Body of pancreas (tissue), 4 donors: Measurements from ENCODE around the gene TSHZ2. TPM values are rescaled to one million over a fixed set of nuclear protein-coding genes. Genes with fewer than 3 reads are reported as not detected.

Experiments used
- ATAC-seq: fragments of 150-250 bp; one replicate; pipeline ENCODE4 v1.9.1; 2016
- DNase-seq, 4 donors: peaks; one replicate each; pipeline ENCODE4 v3.0.0-alpha.2; 2019
- H3K27ac ChIP-seq, 4 donors: fragments of 200-600 bp; sonication (generic); 1 replicate in 3 of 4; 2 replicates in 1 of 4; pipeline versions ENCODE4 v1.5.1 to v1.6.1; 2016 to 2019; ENCODE audit warnings: mild to moderate bottlenecking in 1 of 4, mixed read lengths in 1 of 4, moderate library complexity in 1 of 4
- H3K27me3 ChIP-seq, 2 donors: fragments of 200-600 bp; sonication (generic); one replicate each; pipeline ENCODE4 v1.6.0; 2016; ENCODE audit warnings: mild to moderate bottlenecking in 1 of 2
- H3K36me3 ChIP-seq, 2 donors: fragments of 200-600 bp; sonication (generic); replicated peaks in 1 of 2; 2 replicates each; pipeline ENCODE4 v1.5.1; 2016; ENCODE audit warnings: low read depth in 2 of 2; ENCODE audit not compliant: insufficient read depth in 1 of 2
- H3K4me1 ChIP-seq: fragments of 200-600 bp; sonication (generic); one replicate; pipeline ENCODE4 v1.6.0; 2016
- H3K4me3 ChIP-seq, 2 donors: fragments of 200-600 bp; sonication (generic); 1 replicate in 1 of 2; 2 replicates in 1 of 2; pipeline ENCODE4 v1.5.1; 2016 to 2019
- H3K9me3 ChIP-seq, 3 donors: fragments of 200-600 bp; sonication (generic); 1 replicate in 2 of 3; 2 replicates in 1 of 3; pipeline ENCODE4 v1.5.1; 2016
- CTCF ChIP-seq, 7 experiments: fragments of 450-650 bp in 4 of 7; fragments of 200-600 bp in 3 of 7; sonication (generic) in 3 of 7; IDR thresholded peaks; one replicate each; pipeline ENCODE4 v1.5.1; 2016 to 2019; ENCODE audit warnings: antibody characterized with exemption in 7 of 7
- POLR2A ChIP-seq, 3 donors: fragments of 450-650 bp; IDR thresholded peaks; one replicate each; pipeline ENCODE4 v1.6.1; 2016; ENCODE audit warnings: antibody characterized with exemption in 3 of 3, mild to moderate bottlenecking in 2 of 3
- WGBS, 2 donors: methylation state at CpG; one replicate each; pipeline ENCODE4 v1.1.5; 2017; 5-methylcytosine and 5-hydroxymethylcytosine counted together
- intact Hi-C: fragments of 100-400 bp; cut with DNase I; formaldehyde crosslinking; loops from one replicate; pipeline ENCODE4 v1.15.1; 2023
- total RNA-seq, 2 donors: library from RNA; depleted of rRNA; stranded (reverse); fragments of >200 nt; gene quantifications; one replicate each; pipeline ENCODE4 v1.1.0, GENCODE V29; 2016

TSHZ2 gene
- total RNA-seq, 2 donors from 2014 or later = 6.0 to 9.6 TPM

GRCh38 chr20:53445932-53446331, 473.8 kb downstream of the TSHZ2 start:
- Histone ChIP-seq H3K4me1 (peaks cover 10% of the 10 kb centered on the region), H3K27ac (no peak overlapping the region), H3K9me3 (peaks cover 0 to 6% (median 0%) of the 10 kb centered on the region in 3 donors), H3K27me3 (no peaks in the 10 kb centered on the region), H3K4me3 (no peak overlapping the region), H3K36me3 (no peaks in the 10 kb centered on the region)
- DNase-seq (no peak), ATAC-seq (no peak)
- intact Hi-C loops = no loop called here
- TF ChIP-seq POLR2A (IDR thresholded peaks at IDR 0.05) (no peak), CTCF (IDR thresholded peaks at IDR 0.05) (no peak)
- WGBS, 2 donors = 77 to 83% methylated on average over 6 to 7 of the region's 7 CpGs

- no peak for ATAC-seq
- DNase-seq = no peak
- no peak overlapping the region for H3K27ac ChIP-seq
- no peak overlapping the region for H3K4me3 ChIP-seq
- TF ChIP-seq CTCF (IDR thresholded peaks at IDR 0.05) = no peak
- no peak for TF ChIP-seq POLR2A (IDR thresholded peaks at IDR 0.05)
- no peaks in the 10 kb centered on the region for H3K27me3 ChIP-seq
- intact Hi-C loops = no loop called here
- WGBS, 2 donors = 53 to 73% methylated on average over 3 of the region's 3 CpGs
- no peaks in the 10 kb centered on the region for H3K36me3 ChIP-seq
- H3K4me1 ChIP-seq = peaks cover 10% of the 10 kb centered on the region
- H3K9me3 ChIP-seq = peaks cover 0 to 6% (median 0%) of the 10 kb centered on the region in 3 donors
Measured at GRCh38 chr20:53447316-53447715, 475.2 kb downstream of the TSHZ2 start.

GRCh38 chr20:53448426-53448825, 476.3 kb downstream of the TSHZ2 start:
- DNase-seq = no peak
- Histone ChIP-seq H3K4me1 (peaks cover 10% of the 10 kb centered on the region), H3K27me3 (no peaks in the 10 kb centered on the region), H3K9me3 (peaks cover 0 to 6% (median 0%) of the 10 kb centered on the region in 3 donors), H3K36me3 (no peaks in the 10 kb centered on the region), H3K27ac (no peak overlapping the region), H3K4me3 (no peak overlapping the region)
- WGBS, 2 donors = 55 to 61% methylated on average over 1 of the region's 1 CpG
- TF ChIP-seq CTCF (IDR thresholded peaks at IDR 0.05) = no peak
- TF ChIP-seq POLR2A (IDR thresholded peaks at IDR 0.05) = no peak
- ATAC-seq = no peak
- intact Hi-C loops = no loop called here

GRCh38 chr20:53448875-53449274, 476.7 kb downstream of the TSHZ2 start:
- H3K36me3 ChIP-seq = no peaks in the 10 kb centered on the region
- H3K27me3 ChIP-seq = no peaks in the 10 kb centered on the region
- H3K27ac ChIP-seq = no peak overlapping the region
- TF ChIP-seq POLR2A (IDR thresholded peaks at IDR 0.05) (no peak), CTCF (IDR thresholded peaks at IDR 0.05) (no peak)
- H3K4me3 ChIP-seq = no peak overlapping the region
- no peak for DNase-seq
- peaks cover 10% of the 10 kb centered on the region for H3K4me1 ChIP-seq
- peaks cover 0 to 6% (median 0%) of the 10 kb centered on the region in 3 donors for H3K9me3 ChIP-seq
- no peak for ATAC-seq
- intact Hi-C loops = no loop called here

GRCh38 chr20:53453076-53453475, 480.9 kb downstream of the TSHZ2 start:
- no peak overlapping the region for H3K27ac ChIP-seq
- H3K27me3 ChIP-seq = no peaks in the 10 kb centered on the region
- no peak for DNase-seq
- TF ChIP-seq CTCF (IDR thresholded peaks at IDR 0.05) (no peak), POLR2A (IDR thresholded peaks at IDR 0.05) (no peak)
- intact Hi-C loops = no loop called here
- ATAC-seq = no peak
- H3K4me1 ChIP-seq = no peaks in the 10 kb centered on the region
- H3K9me3 ChIP-seq = peaks cover 0 to 6% (median 0%) of the 10 kb centered on the region in 3 donors
- 68% methylated on average over 4 of the region's 4 CpGs for WGBS, 2 donors
- H3K4me3 ChIP-seq = no peak overlapping the region
- H3K36me3 ChIP-seq = no peaks in the 10 kb centered on the region
